ENCODE results near the gene HRH1.

The HRH1 gene

DNA sequence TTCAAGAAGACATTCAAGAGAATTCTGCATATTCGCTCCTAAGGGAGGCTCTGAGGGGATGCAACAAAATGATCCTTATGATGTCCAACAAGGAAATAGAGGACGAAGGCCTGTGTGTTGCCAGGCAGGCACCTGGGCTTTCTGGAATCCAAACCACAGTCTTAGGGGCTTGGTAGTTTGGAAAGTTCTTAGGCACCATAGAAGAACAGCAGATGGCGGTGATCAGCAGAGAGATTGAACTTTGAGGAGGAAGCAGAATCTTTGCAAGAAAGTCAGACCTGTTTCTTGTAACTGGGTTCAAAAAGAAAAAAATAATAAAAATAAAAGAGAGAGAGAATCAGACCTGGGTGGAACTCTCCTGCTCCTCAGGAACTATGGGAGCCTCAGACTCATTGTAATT is 106.2 kb downstream of the HRH1 start:
- no peaks in the 10 kb centered on the region for H3K9me3 ChIP-seq (ENCODE audit: control insufficient read depth, insufficient read depth, low read depth, low read length)
- no peak overlapping the region for H3K27ac ChIP-seq (ENCODE audit: extremely low read depth, low read depth, low read length)
- H3K4me1 ChIP-seq (ENCODE audit: control insufficient read depth, insufficient read depth, low read length): no peaks in the 10 kb centered on the region
- TF ChIP-seq, protein P1, sequence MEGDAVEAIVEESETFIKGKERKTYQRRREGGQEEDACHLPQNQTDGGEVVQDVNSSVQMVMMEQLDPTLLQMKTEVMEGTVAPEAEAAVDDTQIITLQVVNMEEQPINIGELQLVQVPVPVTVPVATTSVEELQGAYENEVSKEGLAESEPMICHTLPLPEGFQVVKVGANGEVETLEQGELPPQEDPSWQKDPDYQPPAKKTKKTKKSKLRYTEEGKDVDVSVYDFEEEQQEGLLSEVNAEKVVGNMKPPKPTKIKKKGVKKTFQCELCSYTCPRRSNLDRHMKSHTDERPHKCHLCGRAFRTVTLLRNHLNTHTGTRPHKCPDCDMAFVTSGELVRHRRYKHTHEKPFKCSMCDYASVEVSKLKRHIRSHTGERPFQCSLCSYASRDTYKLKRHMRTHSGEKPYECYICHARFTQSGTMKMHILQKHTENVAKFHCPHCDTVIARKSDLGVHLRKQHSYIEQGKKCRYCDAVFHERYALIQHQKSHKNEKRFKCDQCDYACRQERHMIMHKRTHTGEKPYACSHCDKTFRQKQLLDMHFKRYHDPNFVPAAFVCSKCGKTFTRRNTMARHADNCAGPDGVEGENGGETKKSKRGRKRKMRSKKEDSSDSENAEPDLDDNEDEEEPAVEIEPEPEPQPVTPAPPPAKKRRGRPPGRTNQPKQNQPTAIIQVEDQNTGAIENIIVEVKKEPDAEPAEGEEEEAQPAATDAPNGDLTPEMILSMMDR (tag by site-specific recombination; IDR thresholded peaks at IDR 0.05): 0 out of 2 replicates have a peak, but pooled peaks have one; percentile 10
- TF ChIP-seq ZNF624 (tag by site-specific recombination; IDR thresholded peaks at IDR 0.05): no peak
- H3K4me3 ChIP-seq (ENCODE audit: low read depth, low read length): no peak overlapping the region
- ChIA-PET CTCF (interaction anchor here (0.7 kb wide), 1 partner anchor 490 kb away, joined by 4 read pairs; no protein-coding TSS in a partner anchor), POLR2A (interaction anchor here (2.4 kb wide), 1 partner anchor 12 kb away, joined by 9 read pairs; the partner anchor contains the start of gene ATG7)
- no peaks in the 10 kb centered on the region for H3K36me3 ChIP-seq (ENCODE audit: control insufficient read depth in 2 of 2, insufficient read depth in 1 of 2, low read length in 2 of 2)

- no peak overlapping the region for H3K4me3 ChIP-seq (ENCODE audit: low read depth, low read length)
- ChIA-PET CTCF (interaction anchor here (0.6 kb wide), 1 partner anchor 209 kb away, joined by 4 read pairs; no protein-coding TSS in a partner anchor), POLR2A (no interaction called here)
- no peaks in the 10 kb centered on the region for H3K9me3 ChIP-seq (ENCODE audit: control insufficient read depth, insufficient read depth, low read depth, low read length)
- no peak for TF ChIP-seq ZEB2 (tag by site-specific recombination; IDR thresholded peaks at IDR 0.05)
- no peak for TF ChIP-seq ZNF488 (tag by site-specific recombination; IDR thresholded peaks at IDR 0.05)
- TF ChIP-seq ZNF571 (tag by site-specific recombination; IDR thresholded peaks at IDR 0.05): no peak
- no peak for TF ChIP-seq ZNF221 (tag by site-specific recombination; IDR thresholded peaks at IDR 0.05; ENCODE audit: borderline replicate concordance)
- TF ChIP-seq, protein P2, sequence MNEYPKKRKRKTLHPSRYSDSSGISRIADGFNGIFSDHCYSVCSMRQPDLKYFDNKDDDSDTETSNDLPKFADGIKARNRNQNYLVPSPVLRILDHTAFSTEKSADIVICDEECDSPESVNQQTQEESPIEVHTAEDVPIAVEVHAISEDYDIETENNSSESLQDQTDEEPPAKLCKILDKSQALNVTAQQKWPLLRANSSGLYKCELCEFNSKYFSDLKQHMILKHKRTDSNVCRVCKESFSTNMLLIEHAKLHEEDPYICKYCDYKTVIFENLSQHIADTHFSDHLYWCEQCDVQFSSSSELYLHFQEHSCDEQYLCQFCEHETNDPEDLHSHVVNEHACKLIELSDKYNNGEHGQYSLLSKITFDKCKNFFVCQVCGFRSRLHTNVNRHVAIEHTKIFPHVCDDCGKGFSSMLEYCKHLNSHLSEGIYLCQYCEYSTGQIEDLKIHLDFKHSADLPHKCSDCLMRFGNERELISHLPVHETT (tag by site-specific recombination; IDR thresholded peaks at IDR 0.05): no peak
- TF ChIP-seq ZNF664 (tag by site-specific recombination; IDR thresholded peaks at IDR 0.05): no peak
- no peak for TF ChIP-seq ZNF776 (tag by site-specific recombination; IDR thresholded peaks at IDR 0.05; ENCODE audit: borderline replicate concordance)
- TF ChIP-seq ZNF211 (tag by site-specific recombination; IDR thresholded peaks at IDR 0.05; ENCODE audit: low read depth): no peak
- no peak for TF ChIP-seq ZNF362 (tag by site-specific recombination; IDR thresholded peaks at IDR 0.05)
- no peak for TF ChIP-seq ZNF112 (tag by site-specific recombination; IDR thresholded peaks at IDR 0.05)
- no peak for TF ChIP-seq ZNF548 (tag by site-specific recombination; IDR thresholded peaks at IDR 0.05)
- TF ChIP-seq MYNN (tag by site-specific recombination; IDR thresholded peaks at IDR 0.05; ENCODE audit: borderline replicate concordance): no peak
- no peak for TF ChIP-seq OSR2 (tag by site-specific recombination; IDR thresholded peaks at IDR 0.05)
- TF ChIP-seq ZNF16 (tag by site-specific recombination; IDR thresholded peaks at IDR 0.05; ENCODE audit: low read depth): no peak
- no peak for TF ChIP-seq ZNF19 (tag by site-specific recombination; IDR thresholded peaks at IDR 0.05; ENCODE audit: low read depth)
- TF ChIP-seq RBAK (tag by site-specific recombination; IDR thresholded peaks at IDR 0.05): no peak
- no peak for TF ChIP-seq ZNF132 (tag by site-specific recombination; IDR thresholded peaks at IDR 0.05; ENCODE audit: borderline replicate concordance)
- no peak for TF ChIP-seq ZNF510 (tag by site-specific recombination; IDR thresholded peaks at IDR 0.05; ENCODE audit: insufficient replicate concordance)
- TF ChIP-seq ZNF223 (tag by site-specific recombination; IDR thresholded peaks at IDR 0.05): no peak
- H3K27ac ChIP-seq (ENCODE audit: extremely low read depth, low read depth, low read length): no peak overlapping the region
- H3K4me1 ChIP-seq (ENCODE audit: control insufficient read depth, insufficient read depth, low read length): peaks cover 3% of the 10 kb centered on the region; the same call in 1 of the 2 replicates
- H3K36me3 ChIP-seq (ENCODE audit: control insufficient read depth in 2 of 2, insufficient read depth in 1 of 2, low read length in 2 of 2): peaks cover 0 to under 1% of the 10 kb centered on the region in 2 experiments; a peak in 1 of 3 replicates
Measured at GRCh38 chr3:11269007-11269406, 114.7 kb downstream of the HRH1 start.

Measured in HEK293 (cell line).